HepG2 (cell line): ENCODE measurements around the gene WDFY1. TPM values are rescaled to one million over a fixed set of nuclear protein-coding genes. Genes with fewer than 3 reads are reported as not detected.

Experiments
- ATAC-seq: fragments of 200-7000 bp; cut with Tn5 transposase; 3 replicates; pipeline ENCODE4 v1.9.1; 2020; ENCODE audit warnings: mild to moderate bottlenecking, moderate library complexity
- BruUV-seq: library from RNA; stranded (reverse); fragments of 400-500 nt; replicated peaks from 2 replicates; lab custom pipeline; 2021; lab: Mats Ljungman, UMichigan
- CTCF ChIA-PET: fragments of 300-600 bp; formaldehyde crosslinking; extraction: SDS; loops from one replicate; lab custom pipeline; 2021; ENCODE audit warnings: low total read pairs, inconsistent platforms, low intra/inter-chr PET ratio; lab: Yijun Ruan, JAX
- POLR2A ChIA-PET: fragments of 350-600 bp; sonication (Branson Sonifier 250); formaldehyde crosslinking; loops from one replicate; lab custom pipeline; 2020; ENCODE audit warnings: antibody characterized with exemption, inconsistent platforms; lab: Yijun Ruan, JAX
- DNase-seq: peaks from one replicate; pipeline ENCODE4 v3.0.0-alpha.2; 2015; ENCODE audit warnings: low spot score
- FAIRE-seq: peaks from 3 replicates; lab custom pipeline; 2011; peaks lifted over from hg19 to GRCh38; lab: Jason Lieb, UNC
- H2AFZ ChIP-seq: one replicate; pipeline ENCODE4 v1.6.1; 2011; ENCODE audit warnings: low read length, inconsistent platforms
- H3K27ac ChIP-seq: fragments of 300-600 bp; 3 replicates; pipeline ENCODE4 v1.8.0; 2011; ENCODE audit warnings: mixed run types, mild to moderate bottlenecking, mixed read lengths, low read length, inconsistent platforms; ENCODE audit not compliant: insufficient read depth; ENCODE audit errors: extremely low read length
- H3K27me3 ChIP-seq, 2 experiments: fragments of 200-600 bp in 1 of 2; 2 replicates in 1 of 2; 3 replicates in 1 of 2; pipeline versions ENCODE4 v1.6.0 to v1.8.0; 2011; ENCODE audit warnings: low read length in 2 of 2, mild to moderate bottlenecking in 2 of 2, moderate library complexity in 2 of 2, inconsistent platforms in 1 of 2; ENCODE audit not compliant: insufficient read depth in 2 of 2, control insufficient read depth in 1 of 2
- H3K36me3 ChIP-seq, 2 experiments: fragments of 200-600 bp in 1 of 2; replicated peaks in 1 of 2; 2 replicates in 1 of 2; 3 replicates in 1 of 2; pipeline versions ENCODE4 v1.5.1 to v1.8.0; 2011; ENCODE audit warnings: low read length in 2 of 2, inconsistent platforms in 1 of 2; ENCODE audit not compliant: insufficient read depth in 2 of 2, control insufficient read depth in 1 of 2
- H3K4me1 ChIP-seq: 2 replicates; pipeline ENCODE4 v1.5.1; 2012; ENCODE audit warnings: low read length, inconsistent platforms; ENCODE audit not compliant: insufficient read depth
- H3K4me2 ChIP-seq: 2 replicates; pipeline ENCODE4 v1.6.0; 2011; ENCODE audit warnings: low read depth, low read length, inconsistent platforms
- H3K4me3 ChIP-seq, 3 experiments: fragments of 200-600 bp in 1 of 3; sonication (generic), shearing (Covaris generic) in 1 of 3; replicated peaks in 1 of 3; 2 replicates each; pipeline ENCODE4 v1.5.1; 2011 to 2016; ENCODE audit warnings: low read length in 3 of 3, inconsistent platforms in 2 of 3, low read depth in 2 of 3, mild to moderate bottlenecking in 2 of 3, control low read depth in 1 of 3, mixed read lengths in 1 of 3; ENCODE audit not compliant: insufficient read depth in 1 of 3
- H3K79me2 ChIP-seq: one replicate; pipeline ENCODE4 v1.6.1; 2011; ENCODE audit warnings: low read length, inconsistent platforms; ENCODE audit not compliant: insufficient read depth
- H3K9ac ChIP-seq: 2 replicates; pipeline ENCODE4 v1.6.0; 2011; ENCODE audit warnings: mild to moderate bottlenecking, low read depth, low read length, inconsistent platforms; ENCODE audit not compliant: insufficient read depth
- H3K9me3 ChIP-seq: 2 replicates; pipeline ENCODE4 v1.5.1; 2012; ENCODE audit warnings: mild to moderate bottlenecking, low read length
- H4K20me1 ChIP-seq: 2 replicates; pipeline ENCODE4 v1.6.0; 2011; ENCODE audit warnings: inconsistent platforms, mild to moderate bottlenecking, low read length, moderate library complexity; ENCODE audit not compliant: insufficient read depth
- CAMTA2 ChIP-seq: sonication (generic); formaldehyde crosslinking; IDR thresholded peaks from 2 replicates; pipeline ENCODE4 v1.4.0; 2020; ENCODE audit warnings: mild to moderate bottlenecking, missing genetic modification reagents, borderline replicate concordance
- JDP2 ChIP-seq: sonication (generic); formaldehyde crosslinking; IDR thresholded peaks from 2 replicates; pipeline ENCODE4 v1.8.1; 2022; ENCODE audit warnings: missing genetic modification reagents, borderline replicate concordance
- MAFF ChIP-seq: IDR thresholded peaks from 2 replicates; pipeline ENCODE4 v1.6.1; 2011; ENCODE audit warnings: low read depth, low read length, improper control_type of control experiment
- MAFK ChIP-seq, 2 experiments: IDR thresholded peaks in 1 of 2; conservative IDR thresholded peaks in 1 of 2; 2 replicates each; pipeline ENCODE4 v1.6.1; 2011; ENCODE audit warnings: improper control_type of control experiment in 2 of 2, low read length in 2 of 2
- ZBTB3 ChIP-seq: sonication (generic); formaldehyde crosslinking; IDR thresholded peaks from 2 replicates; pipeline ENCODE4 v1.4.0; 2020; ENCODE audit warnings: low read depth, mild to moderate bottlenecking, moderate library complexity, missing genetic modification reagents, borderline replicate concordance
- ZNF773 ChIP-seq: sonication (generic); formaldehyde crosslinking; IDR thresholded peaks from 2 replicates; pipeline ENCODE4 v1.4.0; 2020; ENCODE audit warnings: missing genetic modification reagents, borderline replicate concordance
- WGBS: methylation state at CpG from one replicate; pipeline ENCODE4 v1.1.6; 2017; ENCODE audit warnings: low lambda C conversion rate; 5-methylcytosine and 5-hydroxymethylcytosine counted together
- in situ Hi-C: cut with HindIII; loops from 2 replicates; pipeline ENCODE4 v1.10.0; 2017; ENCODE audit warnings: low pct_unique_long_range_greater_than_20kb; ENCODE audit not compliant: extremely low pct_ligation_motif_present
- intact Hi-C: fragments of 100-400 bp; cut with micrococcal nuclease; formaldehyde crosslinking; loops from one replicate; pipeline ENCODE4 v1.10.0; 2022; ENCODE audit not compliant: unreplicated experiment
- polyA plus RNA-seq, 8 experiments: library from polyadenylated mRNA; depleted of rRNA in 3 of 8; stranded (reverse) in 7 of 8; unstranded in 1 of 8; fragments of >200 nt; fragmentation: Illumina TruSeq in 4 of 8; extraction: Trizol in 4 of 8; gene quantifications; 2 replicates each; pipeline versions ENCODE4 v1.2.1 to v1.2.3, GENCODE V29; 2011 to 2016; ENCODE audit warnings: low read depth in 4 of 8, missing spikeins in 1 of 8, mixed read lengths in 1 of 8; ENCODE audit not compliant: insufficient read depth in 1 of 8
- total RNA-seq, 5 experiments: library from RNA; depleted of rRNA; stranded (reverse); fragments of >200 nt; fragmentation: Illumina TruSeq; extraction: Trizol; gene quantifications; 2 replicates each; pipeline ENCODE4 v1.2.3, GENCODE V29; 2016; ENCODE audit warnings: low read depth in 1 of 5
- TF ChIP-seq, protein P1 (sequence below): sonication (generic); formaldehyde crosslinking; IDR thresholded peaks from 2 replicates; pipeline ENCODE4 v1.5.1; 2020; ENCODE audit warnings: missing genetic modification reagents, mild to moderate bottlenecking, borderline replicate concordance

The WDFY1 gene
- total and polyA plus RNA-seq, 2 of the 13 experiments (the other 11 are each of a cell fraction or from before 2014, with no cell fraction given), result 77.0 to 78.4 TPM

DNA sequence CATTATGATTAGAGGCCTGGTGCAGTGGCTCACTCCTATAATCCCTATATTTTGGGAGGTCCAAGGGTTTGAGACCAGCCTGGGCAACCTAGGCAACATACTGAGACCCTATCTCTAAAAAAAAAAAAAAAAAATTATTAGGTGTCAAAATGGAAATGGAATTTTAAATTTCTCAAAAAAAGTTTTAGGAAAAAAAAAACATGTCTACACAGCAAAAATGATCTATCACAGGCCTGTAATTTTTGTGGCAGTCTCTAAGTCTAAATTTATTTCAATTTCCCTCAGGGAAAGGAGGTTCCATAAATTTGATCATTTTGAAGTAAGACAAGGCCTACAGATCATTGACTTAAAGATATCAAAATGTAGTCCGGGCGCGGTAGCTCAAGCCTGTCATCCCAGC lies 28.5 kb upstream of the WDFY1 start:
- CTCF ChIA-PET, result interaction anchor here (1.4 kb wide), 1 partner anchor 311 kb away, joined by 5 read pairs; no protein-coding TSS in a partner anchor
- intact Hi-C loops (loop anchor here (2.0 kb wide), 1 partner anchor 65 kb away; the partner anchor contains the start of gene SERPINE2), in situ Hi-C loops (no loop called here)
- no peaks in the 10 kb centered on the region for H4K20me1 ChIP-seq
- H3K27ac ChIP-seq, result no peak overlapping the region
- no TSS peak for BruUV-seq
- no peaks in the 10 kb centered on the region for H3K79me2 ChIP-seq
- DNase-seq, result no peak
- H3K36me3 ChIP-seq, result no peaks in the 10 kb centered on the region; a peak in 1 of 5 replicates
- no peak overlapping the region for H2AFZ ChIP-seq
- H3K4me3 ChIP-seq, result no peak overlapping the region
- no peak for FAIRE-seq
- TF ChIP-seq ZNF773 (CRISPR knock-in tag) (no peak), JDP2 (CRISPR knock-in tag) (no peak), ZBTB3 (CRISPR knock-in tag) (no peak), MAFK (conservative IDR thresholded peaks at IDR 0.05 in 1 of 2, IDR thresholded peaks at IDR 0.05 in 1 of 2; ENCODE audit: low read length in 2 of 2) (peak; percentile 11 to 80; a peak in 2 of 4 replicates), MAFF (0 out of 2 replicates have a peak, but pooled peaks have one; percentile 26), CAMTA2 (no peak)
- TF ChIP-seq, protein P1, sequence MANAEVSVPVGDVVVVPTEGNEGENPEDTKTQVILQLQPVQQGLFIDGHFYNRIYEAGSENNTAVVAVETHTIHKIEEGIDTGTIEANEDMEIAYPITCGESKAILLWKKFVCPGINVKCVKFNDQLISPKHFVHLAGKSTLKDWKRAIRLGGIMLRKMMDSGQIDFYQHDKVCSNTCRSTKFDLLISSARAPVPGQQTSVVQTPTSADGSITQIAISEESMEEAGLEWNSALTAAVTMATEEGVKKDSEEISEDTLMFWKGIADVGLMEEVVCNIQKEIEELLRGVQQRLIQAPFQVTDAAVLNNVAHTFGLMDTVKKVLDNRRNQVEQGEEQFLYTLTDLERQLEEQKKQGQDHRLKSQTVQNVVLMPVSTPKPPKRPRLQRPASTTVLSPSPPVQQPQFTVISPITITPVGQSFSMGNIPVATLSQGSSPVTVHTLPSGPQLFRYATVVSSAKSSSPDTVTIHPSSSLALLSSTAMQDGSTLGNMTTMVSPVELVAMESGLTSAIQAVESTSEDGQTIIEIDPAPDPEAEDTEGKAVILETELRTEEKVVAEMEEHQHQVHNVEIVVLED (CRISPR knock-in tag), result no peak
- TF ChIP-seq, all 625 proteins: peak for 2
- Histone ChIP-seq H3K4me2 (no peak overlapping the region), H3K27me3 (no peaks in the 10 kb centered on the region), H3K4me1 (peaks cover 16% of the 10 kb centered on the region), H3K9ac (no peak overlapping the region), H3K9me3 (no peaks in the 10 kb centered on the region)
- ATAC-seq, result no peak
- POLR2A ChIA-PET, result interaction anchor here (0.9 kb wide), 1 partner anchor 20 kb away, joined by 3 read pairs; no protein-coding TSS in a partner anchor
- WGBS, result 98% methylated on average over 3 of the region's 3 CpGs
